ENCODE measurements around the gene RHEX. TPM values are rescaled to one million over a fixed set of nuclear protein-coding genes. Genes with fewer than 3 reads are reported as not detected.
A peak's percentile ranks its signal among the peaks of the same experiment; 100 is the strongest.

The RHEX gene
- total RNA-seq, 4 donors from 2014 or later: 0.93 to 9.9 (median 1.7) TPM; not detected in 1

- no peak overlapping the region for H3K4me3 ChIP-seq (ENCODE audit: low read depth, poor library complexity, severe bottlenecking)
- intact Hi-C loops (cut with DNase I; ENCODE audit: low total_unique reads): no loop called here
- TF ChIP-seq CTCF (IDR thresholded peaks at IDR 0.05): no peak
- no peak for TF ChIP-seq POLR2A (IDR thresholded peaks at IDR 0.05)
- WGBS, 2 donors: 88 to 89% methylated on average over 3 of the region's 3 CpGs
- no peak for DNase-seq (ENCODE audit: low spot score in 2 of 2)
These were observed 34.1 kb downstream of the RHEX start for GRCh38 chr1:206087091-206087490.

DNA sequence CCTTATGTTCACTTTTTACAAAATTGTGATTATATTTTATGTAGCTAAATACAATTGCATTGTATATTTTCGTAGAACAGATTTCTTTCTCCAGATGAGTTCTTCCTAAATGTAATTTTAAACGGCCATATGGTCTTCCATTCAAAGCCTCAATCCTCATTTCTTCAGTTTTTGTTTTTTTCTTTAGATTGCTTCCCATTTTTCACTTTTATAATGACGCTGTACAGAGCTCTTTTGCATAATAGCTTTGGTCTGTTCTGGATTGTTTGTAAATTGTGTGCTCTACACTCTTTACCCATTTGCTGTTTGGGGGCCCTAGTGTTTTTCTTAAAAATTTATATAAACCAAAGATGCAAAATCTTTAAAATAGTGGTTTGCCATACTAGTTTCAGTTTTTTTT, 36.4 kb downstream of the RHEX start:
- no peak for TF ChIP-seq POLR2A (IDR thresholded peaks at IDR 0.05)
- H3K4me3 ChIP-seq (ENCODE audit: low read depth, poor library complexity, severe bottlenecking): no peak overlapping the region
- 72 to 90% methylated on average over 3 of the region's 3 CpGs for WGBS, 2 donors
- intact Hi-C loops (cut with DNase I; ENCODE audit: low total_unique reads): no loop called here
- no peak for DNase-seq (ENCODE audit: low spot score in 2 of 2)

DNA sequence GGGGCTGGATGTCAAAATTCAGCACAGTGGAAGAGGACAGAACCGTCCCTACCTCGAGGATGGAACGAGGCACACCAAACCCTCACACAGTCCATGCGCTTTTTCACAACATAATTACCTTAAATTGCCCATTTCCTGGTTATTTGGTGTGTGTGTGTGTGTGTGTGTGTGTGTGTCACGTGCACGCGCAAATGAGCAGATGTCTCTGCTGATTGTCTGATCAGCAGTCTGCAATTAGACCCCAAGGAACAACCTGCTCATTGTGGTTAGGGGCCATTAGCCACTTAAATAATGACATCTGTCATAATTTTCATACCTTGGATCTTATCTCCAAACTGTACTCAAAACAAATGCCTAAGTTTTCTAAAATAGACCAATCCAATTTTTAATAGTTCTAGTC, 41.1 kb downstream of the RHEX start:
- TF ChIP-seq POLR2A (IDR thresholded peaks at IDR 0.05) (no peak), CTCF (IDR thresholded peaks at IDR 0.05) (no peak)
- whole genome bisulfite sequencing, 2 donors: 51 to 55% methylated on average over 7 of the region's 7 CpGs
- peak in 1 of 2 donors; percentile 64 for DNase-seq (ENCODE audit: low spot score in 2 of 2)
- intact Hi-C loops (cut with DNase I; ENCODE audit: low total_unique reads): no loop called here
- H3K4me3 ChIP-seq (ENCODE audit: low read depth, poor library complexity, severe bottlenecking): no peak overlapping the region

DNA sequence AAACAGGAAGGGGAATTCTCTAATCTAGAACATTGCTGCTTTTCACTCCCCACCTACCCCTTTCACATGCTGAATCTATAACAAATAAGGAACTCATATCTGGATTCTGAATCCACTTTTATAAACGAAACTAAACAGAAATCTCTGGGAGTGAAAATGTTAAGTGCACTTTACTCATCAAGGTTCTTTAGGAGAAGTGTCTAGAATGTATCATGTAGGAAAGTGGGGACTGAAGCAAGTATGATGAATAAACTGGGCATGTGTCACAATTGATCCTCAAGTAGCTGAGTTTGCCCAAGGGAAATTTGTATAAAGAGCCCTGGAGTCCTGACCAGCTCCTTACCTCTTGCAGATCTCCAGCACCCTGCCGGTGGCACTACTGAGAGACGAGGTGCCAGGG, 44.4 kb downstream of the RHEX start:
- intact Hi-C loops (cut with DNase I; ENCODE audit: low total_unique reads): no loop called here
- H3K4me3 ChIP-seq (ENCODE audit: low read depth, poor library complexity, severe bottlenecking): no peak overlapping the region
- no peak for DNase-seq (ENCODE audit: low spot score in 2 of 2)
- WGBS, 2 donors: 68 to 76% methylated on average over 3 of the region's 3 CpGs
- TF ChIP-seq POLR2A (IDR thresholded peaks at IDR 0.05) (no peak), CTCF (IDR thresholded peaks at IDR 0.05) (no peak)

DNA sequence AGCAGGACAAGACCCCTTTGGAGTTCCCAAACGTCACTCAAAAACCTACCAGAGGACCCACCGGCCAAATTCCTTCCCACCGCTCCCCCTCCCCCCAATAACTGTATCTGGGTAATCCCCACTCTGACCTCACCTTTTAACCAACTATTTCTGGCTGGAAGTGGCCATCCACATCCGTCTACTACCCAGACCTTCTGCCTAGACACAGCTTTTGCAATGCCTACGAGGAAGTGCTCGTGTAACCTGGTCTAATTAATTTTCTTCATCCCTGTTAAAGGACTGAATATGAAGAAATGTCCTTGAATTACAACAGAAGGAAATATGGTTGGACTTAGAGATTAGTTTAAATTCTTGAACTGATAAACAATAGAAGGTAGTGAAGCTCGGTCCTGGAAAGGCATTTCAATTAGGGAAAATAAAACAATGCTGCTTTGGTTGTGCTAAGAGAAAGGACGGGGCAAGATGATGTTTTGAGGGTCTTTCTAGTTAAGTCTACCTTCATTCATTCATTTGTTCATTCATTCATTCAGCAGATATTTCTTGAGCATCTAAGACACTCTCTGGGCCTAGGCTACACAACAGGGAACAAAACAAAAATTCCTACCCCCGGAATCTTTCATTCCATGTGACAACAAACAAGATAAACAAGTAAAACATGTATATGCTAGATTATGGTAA, 45.4 kb downstream of the RHEX start:
- DNase-seq (ENCODE audit: low spot score in 2 of 2): peak in 1 of 2 donors; percentile 61
- H3K4me3 ChIP-seq (ENCODE audit: low read depth, poor library complexity, severe bottlenecking): no peak overlapping the region
- intact Hi-C loops (cut with DNase I; ENCODE audit: low total_unique reads): no loop called here
- WGBS, 2 donors: 85 to 89% methylated on average over 9 of the region's 9 CpGs
- TF ChIP-seq POLR2A (IDR thresholded peaks at IDR 0.05) (no peak), CTCF (IDR thresholded peaks at IDR 0.05) (no peak)

DNA sequence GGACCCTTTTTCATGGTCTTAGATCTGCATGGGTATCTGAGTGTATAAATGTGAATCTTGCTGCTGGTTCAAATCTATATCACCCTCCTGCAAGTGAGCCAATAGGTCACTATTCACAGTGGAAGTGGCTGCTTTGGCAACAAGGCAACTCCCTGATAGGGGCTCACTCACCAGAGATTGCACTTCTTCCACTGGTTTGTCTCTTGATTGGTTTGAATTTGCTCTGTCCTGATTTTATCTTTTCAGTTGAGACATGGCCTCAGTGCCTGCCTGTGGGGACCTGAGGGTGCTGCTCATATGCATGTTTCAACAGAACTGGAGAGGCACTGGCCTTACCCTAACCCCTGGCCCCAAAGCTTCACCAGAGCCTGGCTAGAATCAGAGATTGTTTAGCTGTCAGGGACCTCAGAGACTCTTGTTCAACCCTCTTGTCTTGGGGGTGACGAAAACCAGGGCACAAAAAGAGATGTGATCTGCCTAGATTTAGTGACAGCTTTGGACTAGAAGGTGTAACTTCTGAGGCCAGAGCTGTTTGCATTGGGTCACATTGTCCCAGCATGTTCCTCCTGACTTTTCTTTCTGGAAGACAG, 47.3 kb downstream of the RHEX start:
- no peak for TF ChIP-seq CTCF (IDR thresholded peaks at IDR 0.05)
- TF ChIP-seq POLR2A (IDR thresholded peaks at IDR 0.05): no peak
- H3K4me3 ChIP-seq (ENCODE audit: low read depth, poor library complexity, severe bottlenecking): no peak overlapping the region
- DNase-seq (ENCODE audit: low spot score in 2 of 2): peak in 1 of 2 donors; percentile 68
- 79 to 86% methylated on average over 1 of the region's 1 CpG for WGBS, 2 donors
- intact Hi-C loops (cut with DNase I; ENCODE audit: low total_unique reads): no loop called here

All from lower leg skin (tissue), 4 donors.